NOMO-1 treated with dmso at 0.1 percent for 144 hours (cell line): ENCODE results near the gene IPCEF1.
A peak's percentile ranks its signal among the peaks of the same experiment; 100 is the strongest.

Experiments used
- DNase-seq: peaks from one replicate; lab custom pipeline; 2025; ENCODE audit not compliant: unreplicated experiment; lab: John Stamatoyannopoulos, UW

IPCEF1 gene

GRCh38 chr6:154356690-154357089, at the start of gene IPCEF1:
Gene IPCEF1 (minus strand): TSS chr6:154356803. CDS start chr6:154265947, 90,856 bp downstream.
- DNase-seq: peak; percentile 69

GRCh38 chr6:154406301-154406700, 49.7 kb upstream of the IPCEF1 start:
- no peak for DNase-seq

- DNase-seq: no peak
These were observed 48.3 kb upstream of the IPCEF1 start for GRCh38 chr6:154404791-154405400.

GRCh38 chr6:154403788-154404187, 47.2 kb upstream of the IPCEF1 start:
- DNase-seq: no peak

GRCh38 chr6:154402081-154402780, 45.6 kb upstream of the IPCEF1 start:
- no peak for DNase-seq

- no peak for DNase-seq
These were observed 42.5 kb upstream of the IPCEF1 start for GRCh38 chr6:154399097-154399496.

GRCh38 chr6:154397491-154398195, 41.0 kb upstream of the IPCEF1 start:
- no peak for DNase-seq

- DNase-seq: no peak
These were observed 39.3 kb upstream of the IPCEF1 start for GRCh38 chr6:154395878-154396277.

GRCh38 chr6:154395316-154395715, 38.7 kb upstream of the IPCEF1 start:
- DNase-seq: no peak

GRCh38 chr6:154394571-154394970, 38.0 kb upstream of the IPCEF1 start:
- no peak for DNase-seq

GRCh38 chr6:154390034-154390433, 33.4 kb upstream of the IPCEF1 start:
- DNase-seq: no peak

- DNase-seq: no peak
These were observed 32.2 kb upstream of the IPCEF1 start for GRCh38 chr6:154388803-154389202.

- no peak for DNase-seq
These were observed 30.5 kb upstream of the IPCEF1 start for GRCh38 chr6:154386848-154387717.

- DNase-seq: no peak
These were observed 27.6 kb upstream of the IPCEF1 start for GRCh38 chr6:154384191-154384590.

- DNase-seq: no peak
These were observed 26.7 kb upstream of the IPCEF1 start for GRCh38 chr6:154383273-154383672.

GRCh38 chr6:154382740-154383139, 26.1 kb upstream of the IPCEF1 start:
- DNase-seq: no peak

GRCh38 chr6:154381548-154381947, 24.9 kb upstream of the IPCEF1 start:
- DNase-seq: no peak

GRCh38 chr6:154380741-154381140, 24.1 kb upstream of the IPCEF1 start:
- no peak for DNase-seq

- no peak for DNase-seq
These were observed 23.0 kb upstream of the IPCEF1 start for GRCh38 chr6:154379585-154379984.

- no peak for DNase-seq
These were observed 21.9 kb upstream of the IPCEF1 start for GRCh38 chr6:154378518-154378917.

- no peak for DNase-seq
These were observed 21.1 kb upstream of the IPCEF1 start for GRCh38 chr6:154377726-154378125.
